ENCODE measurements around the gene SYT12. TPM values are rescaled to one million over a fixed set of nuclear protein-coding genes. Genes with fewer than 3 reads are reported as not detected.

Gene SYT12
- total RNA-seq, 1 donor from 2014 or later: 0.58 TPM

GRCh38 chr11:67098799-67099429, 76.0 kb downstream of the SYT12 start:
- DNase-seq (ENCODE audit: low spot score): no peak

- no peak for DNase-seq (ENCODE audit: low spot score)
These were observed 76.9 kb downstream of the SYT12 start for GRCh38 chr11:67099831-67100324.

Other genes with a start within 250 kb of the SYT12 start
- 21.2 TPM for gene RCE1, start 179.7 kb upstream of the SYT12 start, total RNA-seq
- gene LRFN4, start 166.1 kb upstream of the SYT12 start, total RNA-seq: 7.3 TPM
- gene PC, start 64.8 kb upstream of the SYT12 start, total RNA-seq: 24.7 TPM
- not detected for gene C11orf86, start 47.8 kb upstream of the SYT12 start, total RNA-seq
- gene RHOD, start 33.7 kb downstream of the SYT12 start, total RNA-seq: 23.3 TPM
- 76.9 TPM for gene KDM2A, start 96.1 kb downstream of the SYT12 start, total RNA-seq
- gene GRK2, start 243.3 kb downstream of the SYT12 start, total RNA-seq: 86.1 TPM